PC-9 (cell line): Measurements from ENCODE around the gene CNNM3. TPM values are rescaled to one million over a fixed set of nuclear protein-coding genes. Genes with fewer than 3 reads are reported as not detected.

Source experiments
- BruUV-seq: library from RNA; stranded (reverse); fragments of 400-500 nt; replicated peaks from 2 replicates; lab custom pipeline; 2021; lab: Mats Ljungman, UMichigan
- CTCF ChIA-PET: fragments of 300-600 bp; sonication (Branson Sonifier 250); formaldehyde crosslinking; loops from one replicate; lab custom pipeline; 2022; ENCODE audit warnings: antibody characterized with exemption; lab: Charles Lee
- POLR2A ChIA-PET: fragments of 300-600 bp; sonication (Branson Sonifier 250); formaldehyde crosslinking; loops from one replicate; lab custom pipeline; 2022; ENCODE audit warnings: antibody characterized with exemption; ENCODE audit not compliant: unreplicated experiment; lab: Charles Lee
- DNase-seq, 2 experiments: peaks; one replicate each; pipeline versions ENCODE4 v3.0.0 to v3.0.0-alpha.2; 2015 to 2022; ENCODE audit warnings: mixed read lengths in 1 of 2
- H2AFZ ChIP-seq: fragments of 200-600 bp; sonication (generic); 2 replicates; pipeline ENCODE4 v1.8.1; 2017; ENCODE audit warnings: antibody characterized with exemption
- H3F3A ChIP-seq: fragments of 200-600 bp; sonication (generic); 2 replicates; pipeline ENCODE4 v1.8.1; 2017; ENCODE audit warnings: antibody characterized with exemption, mild to moderate bottlenecking, low read depth; ENCODE audit not compliant: insufficient read depth
- H3K27ac ChIP-seq: fragments of 200-600 bp; sonication (generic); 2 replicates; pipeline ENCODE4 v1.6.1; 2016; ENCODE audit warnings: mixed run types
- H3K27me3 ChIP-seq: fragments of 200-600 bp; sonication (generic); 2 replicates; pipeline ENCODE4 v1.6.1; 2016; ENCODE audit warnings: low read depth, mixed run types; ENCODE audit not compliant: insufficient read depth
- H3K36me3 ChIP-seq: fragments of 200-600 bp; sonication (generic); 2 replicates; pipeline ENCODE4 v1.6.1; 2016; ENCODE audit warnings: low read depth, mixed run types
- H3K4me1 ChIP-seq: fragments of 200-600 bp; sonication (generic); replicated peaks from 2 replicates; pipeline ENCODE4 v1.6.1; 2016; ENCODE audit warnings: mixed run types; ENCODE audit not compliant: insufficient read depth
- H3K4me2 ChIP-seq: fragments of 200-600 bp; sonication (generic); 2 replicates; pipeline ENCODE4 v1.6.1; 2017; ENCODE audit warnings: mixed run types
- H3K4me3 ChIP-seq: fragments of 200-600 bp; sonication (generic); 2 replicates; pipeline ENCODE4 v1.6.1; 2016; ENCODE audit warnings: mixed run types
- H3K79me2 ChIP-seq: fragments of 200-600 bp; sonication (generic); 2 replicates; pipeline ENCODE4 v1.6.1; 2017; ENCODE audit warnings: low read depth, mixed run types
- H3K9me2 ChIP-seq: fragments of 200-600 bp; sonication (generic); 2 replicates; pipeline ENCODE4 v1.8.1; 2017; ENCODE audit warnings: mild to moderate bottlenecking; ENCODE audit not compliant: insufficient read depth
- H3K9me3 ChIP-seq: fragments of 200-600 bp; sonication (generic); 2 replicates; pipeline ENCODE4 v1.8.1; 2016; ENCODE audit warnings: low read depth; ENCODE audit not compliant: insufficient read depth
- H4K20me1 ChIP-seq: fragments of 200-600 bp; sonication (generic); 2 replicates; pipeline ENCODE4 v1.8.1; 2017; ENCODE audit not compliant: insufficient read depth
- EZH2 ChIP-seq: fragments of 200-600 bp; sonication (generic); IDR thresholded peaks from 2 replicates; pipeline ENCODE4 v1.8.0; 2017; ENCODE audit warnings: antibody characterized with exemption, low read depth
- intact Hi-C: fragments of 100-400 bp; cut with micrococcal nuclease; formaldehyde crosslinking; loops from one replicate; pipeline ENCODE4 v1.10.0; 2022; ENCODE audit not compliant: unreplicated experiment
- total RNA-seq: library from RNA; stranded (reverse); gene quantifications from 2 replicates; pipeline ENCODE4 v1.2.3, GENCODE V29; 2021
- TF ChIP-seq, protein P1 (sequence below): fragments of 200-600 bp; sonication (generic); conservative IDR thresholded peaks from 2 replicates; pipeline ENCODE4 v1.6.1; 2017; ENCODE audit warnings: mixed run types, antibody characterized with exemption, mild to moderate bottlenecking, moderate library complexity

The CNNM3 gene
- total RNA-seq, 1 experiment from 2014 or later: 28.7 TPM

- no peaks in the 10 kb centered on the region for H3K4me1 ChIP-seq
- ChIA-PET CTCF (no interaction called here), POLR2A (no interaction called here)
- no peak overlapping the region for H2AFZ ChIP-seq
- H3K36me3 ChIP-seq: no peaks in the 10 kb centered on the region
- intact Hi-C loops: no loop called here
- no peak overlapping the region for H3K4me3 ChIP-seq
- H3F3A ChIP-seq: peaks cover 11% of the 10 kb centered on the region
- BruUV-seq: no TSS peak
- H3K4me2 ChIP-seq: no peak overlapping the region
- H3K79me2 ChIP-seq: 0 out of 2 replicates have a peak, but pooled peaks cover 5% of the 10 kb centered on the region
- DNase-seq: no peak
- H3K27ac ChIP-seq: no peak overlapping the region
- H3K27me3 ChIP-seq: no peaks in the 10 kb centered on the region
- H3K9me3 ChIP-seq: no peaks in the 10 kb centered on the region
- TF ChIP-seq, protein P1, sequence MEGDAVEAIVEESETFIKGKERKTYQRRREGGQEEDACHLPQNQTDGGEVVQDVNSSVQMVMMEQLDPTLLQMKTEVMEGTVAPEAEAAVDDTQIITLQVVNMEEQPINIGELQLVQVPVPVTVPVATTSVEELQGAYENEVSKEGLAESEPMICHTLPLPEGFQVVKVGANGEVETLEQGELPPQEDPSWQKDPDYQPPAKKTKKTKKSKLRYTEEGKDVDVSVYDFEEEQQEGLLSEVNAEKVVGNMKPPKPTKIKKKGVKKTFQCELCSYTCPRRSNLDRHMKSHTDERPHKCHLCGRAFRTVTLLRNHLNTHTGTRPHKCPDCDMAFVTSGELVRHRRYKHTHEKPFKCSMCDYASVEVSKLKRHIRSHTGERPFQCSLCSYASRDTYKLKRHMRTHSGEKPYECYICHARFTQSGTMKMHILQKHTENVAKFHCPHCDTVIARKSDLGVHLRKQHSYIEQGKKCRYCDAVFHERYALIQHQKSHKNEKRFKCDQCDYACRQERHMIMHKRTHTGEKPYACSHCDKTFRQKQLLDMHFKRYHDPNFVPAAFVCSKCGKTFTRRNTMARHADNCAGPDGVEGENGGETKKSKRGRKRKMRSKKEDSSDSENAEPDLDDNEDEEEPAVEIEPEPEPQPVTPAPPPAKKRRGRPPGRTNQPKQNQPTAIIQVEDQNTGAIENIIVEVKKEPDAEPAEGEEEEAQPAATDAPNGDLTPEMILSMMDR: no peak
- no peak for TF ChIP-seq EZH2
- H3K9me2 ChIP-seq: no peaks in the 10 kb centered on the region
- no peaks in the 10 kb centered on the region for H4K20me1 ChIP-seq
Measured at GRCh38 chr2:96798733-96799622, 17.1 kb upstream of the CNNM3 start.

- Histone ChIP-seq H3K4me3 (no peak overlapping the region), H3K4me1 (no peaks in the 10 kb centered on the region), H3F3A (peaks cover 11% of the 10 kb centered on the region), H3K27ac (no peak overlapping the region), H3K9me2 (no peaks in the 10 kb centered on the region), H3K9me3 (no peaks in the 10 kb centered on the region), H3K27me3 (no peaks in the 10 kb centered on the region), H3K36me3 (no peaks in the 10 kb centered on the region), H2AFZ (no peak overlapping the region), H3K79me2 (0 out of 2 replicates have a peak, but pooled peaks cover 5% of the 10 kb centered on the region), H4K20me1 (no peaks in the 10 kb centered on the region), H3K4me2 (no peak overlapping the region)
- CTCF ChIA-PET: no interaction called here
- intact Hi-C loops: no loop called here
- DNase-seq: no peak
- POLR2A ChIA-PET: no interaction called here
- no TSS peak for BruUV-seq
- TF ChIP-seq, protein P1: no peak
- TF ChIP-seq EZH2: no peak
Measured at GRCh38 chr2:96799623-96799935, 16.5 kb upstream of the CNNM3 start.

DNA sequence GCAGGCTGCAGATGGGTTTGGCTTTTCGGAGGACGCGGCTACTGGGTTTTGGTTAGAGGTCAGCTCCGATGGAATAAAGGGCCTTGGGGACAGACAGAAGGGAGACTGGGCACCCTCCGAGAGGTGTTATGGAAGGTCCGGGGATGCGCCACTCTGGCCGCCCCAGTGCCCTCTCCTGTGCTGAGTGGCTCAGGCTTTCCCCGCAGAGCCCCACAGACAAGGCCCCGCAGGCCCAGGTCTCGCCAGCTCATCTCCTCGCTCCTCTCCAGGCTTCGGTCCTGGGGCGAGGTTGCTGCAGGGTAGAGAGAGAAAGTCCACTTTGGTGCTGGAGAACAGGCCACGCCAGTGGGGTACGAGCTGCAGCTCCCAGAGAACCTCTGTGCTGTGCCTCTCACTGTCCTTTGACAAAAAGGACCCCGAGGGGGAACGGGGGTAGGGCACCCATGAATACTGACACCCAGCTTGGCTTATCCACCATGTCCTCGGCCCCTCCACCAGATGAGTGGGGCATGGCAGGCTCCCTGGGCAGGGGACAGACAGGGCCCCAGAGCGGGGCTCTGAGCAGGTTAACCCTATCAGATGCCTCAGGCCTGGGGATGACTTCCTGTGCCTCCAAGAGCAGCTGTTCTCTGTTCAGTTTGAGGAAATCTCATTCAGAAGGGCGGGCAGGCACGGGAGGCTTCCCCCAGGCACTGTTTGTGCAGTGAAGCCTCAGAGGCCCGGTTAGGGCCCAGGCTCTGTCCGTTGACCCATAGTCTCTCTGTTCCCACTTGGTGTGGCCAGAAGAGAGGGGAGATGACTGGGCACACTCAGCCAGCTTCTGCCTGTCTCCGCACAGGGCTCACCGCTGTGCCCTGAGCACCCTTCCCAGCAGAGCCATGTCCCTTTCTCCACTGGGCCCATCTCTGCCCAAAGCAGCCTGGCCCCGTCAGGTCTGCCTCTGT is 15.7 kb upstream of the CNNM3 start:
- Histone ChIP-seq H2AFZ (no peak overlapping the region), H3K9me2 (no peaks in the 10 kb centered on the region), H3K9me3 (no peaks in the 10 kb centered on the region), H3K79me2 (no peaks in the 10 kb centered on the region), H3K36me3 (no peaks in the 10 kb centered on the region), H3K4me3 (no peak overlapping the region), H3K4me1 (no peaks in the 10 kb centered on the region), H3K27me3 (no peaks in the 10 kb centered on the region), H3K27ac (no peak overlapping the region), H3F3A (peaks cover 14% of the 10 kb centered on the region), H4K20me1 (no peaks in the 10 kb centered on the region), H3K4me2 (no peak overlapping the region)
- POLR2A ChIA-PET: no interaction called here
- no peak for DNase-seq
- TF ChIP-seq EZH2: no peak
- TF ChIP-seq, protein P1: no peak
- no TSS peak for BruUV-seq
- intact Hi-C loops: loop anchor here (1.0 to 5.0 kb wide), 7 partner anchors 38 to 250 kb away; partner anchors contain the start of gene LMAN2L
- CTCF ChIA-PET: interaction anchor here (0.6 to 0.7 kb wide), 2 partner anchors 36 to 38 kb away, joined by 5 to 7 read pairs; no protein-coding TSS in a partner anchor
